Vagina (tissue), 2 donors: Measurements from ENCODE around the gene PTPRM.

Experiments used
- POLR2A ChIP-seq, 2 donors: fragments of 450-650 bp; IDR thresholded peaks; one replicate each; pipeline ENCODE4 v1.6.1; 2017; ENCODE audit warnings: antibody characterized with exemption in 2 of 2, mild to moderate bottlenecking in 2 of 2, moderate library complexity in 2 of 2
- TF ChIP-seq, protein P1 (sequence below), 3 experiments: fragments of 450-650 bp in 2 of 3; fragments of 200-600 bp in 1 of 3; sonication (generic) in 1 of 3; IDR thresholded peaks; one replicate each; pipeline ENCODE4 v1.5.1; 2017 to 2019; ENCODE audit warnings: antibody characterized with exemption in 3 of 3, mild to moderate bottlenecking in 2 of 3, moderate library complexity in 2 of 3

DNA sequence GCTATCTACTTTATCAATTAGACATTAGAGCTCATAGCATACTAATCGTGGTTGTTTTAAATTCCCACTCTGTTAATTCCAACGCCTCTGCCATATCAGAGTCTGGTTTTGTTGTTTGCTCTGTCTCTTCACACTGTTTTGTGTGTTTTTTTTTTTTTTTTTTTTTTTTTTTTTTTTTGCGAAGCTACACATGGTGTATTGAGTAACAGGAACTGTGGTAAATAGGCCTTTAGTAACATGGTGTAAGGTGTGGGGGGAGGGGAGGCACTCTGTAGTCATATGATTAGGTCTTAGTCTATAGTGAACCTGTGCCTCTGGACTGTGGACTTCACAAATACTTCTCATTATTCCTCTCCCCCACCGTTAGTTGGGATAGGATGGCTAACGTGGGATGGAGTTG lies 671.4 kb downstream of the PTPRM start:
- TF ChIP-seq POLR2A (IDR thresholded peaks at IDR 0.05): no peak
- TF ChIP-seq, protein P1, sequence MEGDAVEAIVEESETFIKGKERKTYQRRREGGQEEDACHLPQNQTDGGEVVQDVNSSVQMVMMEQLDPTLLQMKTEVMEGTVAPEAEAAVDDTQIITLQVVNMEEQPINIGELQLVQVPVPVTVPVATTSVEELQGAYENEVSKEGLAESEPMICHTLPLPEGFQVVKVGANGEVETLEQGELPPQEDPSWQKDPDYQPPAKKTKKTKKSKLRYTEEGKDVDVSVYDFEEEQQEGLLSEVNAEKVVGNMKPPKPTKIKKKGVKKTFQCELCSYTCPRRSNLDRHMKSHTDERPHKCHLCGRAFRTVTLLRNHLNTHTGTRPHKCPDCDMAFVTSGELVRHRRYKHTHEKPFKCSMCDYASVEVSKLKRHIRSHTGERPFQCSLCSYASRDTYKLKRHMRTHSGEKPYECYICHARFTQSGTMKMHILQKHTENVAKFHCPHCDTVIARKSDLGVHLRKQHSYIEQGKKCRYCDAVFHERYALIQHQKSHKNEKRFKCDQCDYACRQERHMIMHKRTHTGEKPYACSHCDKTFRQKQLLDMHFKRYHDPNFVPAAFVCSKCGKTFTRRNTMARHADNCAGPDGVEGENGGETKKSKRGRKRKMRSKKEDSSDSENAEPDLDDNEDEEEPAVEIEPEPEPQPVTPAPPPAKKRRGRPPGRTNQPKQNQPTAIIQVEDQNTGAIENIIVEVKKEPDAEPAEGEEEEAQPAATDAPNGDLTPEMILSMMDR (IDR thresholded peaks at IDR 0.05): no peak
